DND-41 (cell line): ENCODE results near the gene HTR3B.

ENCODE experiments used
- ATAC-seq: fragments of 200-7000 bp; cut with Tn5 transposase; 3 replicates; pipeline ENCODE4 v1.9.1; 2021; ENCODE audit warnings: low read depth; ENCODE audit not compliant: insufficient read depth
- DNase-seq: peaks from one replicate; pipeline ENCODE4 v3.0.0-alpha.2; 2020
- H2AFZ ChIP-seq: 2 replicates; pipeline ENCODE4 v1.6.0; 2012; ENCODE audit warnings: low read depth, low read length
- H3K27ac ChIP-seq: 2 replicates; pipeline ENCODE4 v1.5.1; 2012; ENCODE audit warnings: low read length, inconsistent platforms
- H3K27me3 ChIP-seq: fragments of 200-600 bp; sonication (generic); 2 replicates; pipeline ENCODE4 v1.6.0; 2012; ENCODE audit warnings: low read length, mild to moderate bottlenecking, inconsistent platforms; ENCODE audit not compliant: insufficient read depth, poor library complexity
- H3K36me3 ChIP-seq: 2 replicates; pipeline ENCODE4 v1.5.1; 2012; ENCODE audit warnings: low read length, inconsistent platforms; ENCODE audit not compliant: insufficient read depth
- H3K4me1 ChIP-seq: 2 replicates; pipeline ENCODE4 v1.5.1; 2012; ENCODE audit warnings: mild to moderate bottlenecking, low read length; ENCODE audit not compliant: insufficient read depth
- H3K4me2 ChIP-seq: 2 replicates; pipeline ENCODE4 v1.6.0; 2012; ENCODE audit warnings: mild to moderate bottlenecking, moderate library complexity, low read length, inconsistent platforms; ENCODE audit not compliant: insufficient read depth
- H3K4me3 ChIP-seq, 2 experiments: fragments of 200-600 bp in 1 of 2; shearing (Covaris generic) in 1 of 2; 2 replicates each; pipeline ENCODE4 v1.5.1; 2012 to 2016; ENCODE audit warnings: inconsistent platforms in 2 of 2, low read length in 2 of 2, mild to moderate bottlenecking in 2 of 2, low read depth in 1 of 2, moderate library complexity in 1 of 2
- H3K79me2 ChIP-seq: 2 replicates; pipeline ENCODE4 v1.6.0; 2012; ENCODE audit warnings: low read length, inconsistent platforms; ENCODE audit not compliant: insufficient read depth
- H3K9ac ChIP-seq: 2 replicates; pipeline ENCODE4 v1.6.0; 2012; ENCODE audit warnings: low read depth, mild to moderate bottlenecking, inconsistent platforms, low read length, moderate library complexity
- H3K9me3 ChIP-seq: 2 replicates; pipeline ENCODE4 v1.5.1; 2012; ENCODE audit warnings: low read length, moderate library complexity, mild to moderate bottlenecking, inconsistent platforms; ENCODE audit not compliant: insufficient read depth, severe bottlenecking
- H4K20me1 ChIP-seq: 2 replicates; pipeline ENCODE4 v1.6.0; 2012; ENCODE audit warnings: low read length; ENCODE audit not compliant: insufficient read depth
- CTCF ChIP-seq: IDR thresholded peaks from 2 replicates; pipeline ENCODE4 v1.5.1; 2012; ENCODE audit warnings: borderline replicate concordance, low read length, moderate library complexity, mild to moderate bottlenecking; ENCODE audit not compliant: poor library complexity, severe bottlenecking; ENCODE audit errors: extremely low read depth
- EZH2 ChIP-seq: IDR thresholded peaks from 3 replicates; pipeline ENCODE4 v1.6.1; 2012; ENCODE audit warnings: borderline replicate concordance, low read depth, mild to moderate bottlenecking, moderate library complexity, low read length, inconsistent platforms; ENCODE audit not compliant: severe bottlenecking

The HTR3B gene

GRCh38 chr11:113986351-113987140, 82.0 kb downstream of the HTR3B start:
- Histone ChIP-seq H3K9ac (no peak overlapping the region), H3K4me2 (no peak overlapping the region), H3K4me1 (no peaks in the 10 kb centered on the region), H4K20me1 (no peaks in the 10 kb centered on the region; the same call in 1 of the 2 replicates), H3K36me3 (no peaks in the 10 kb centered on the region), H3K4me3 (no peak overlapping the region), H2AFZ (no peak overlapping the region), H3K27ac (no peak overlapping the region), H3K27me3 (no peaks in the 10 kb centered on the region), H3K79me2 (no peaks in the 10 kb centered on the region), H3K9me3 (no peaks in the 10 kb centered on the region)
- TF ChIP-seq EZH2 (no peak), CTCF (no peak)
- ATAC-seq (no peak), DNase-seq (no peak)

GRCh38 chr11:113989381-113989780, 84.8 kb downstream of the HTR3B start:
- ATAC-seq (no peak), DNase-seq (no peak)
- Histone ChIP-seq H3K9me3 (no peaks in the 10 kb centered on the region), H2AFZ (no peak overlapping the region), H3K36me3 (no peaks in the 10 kb centered on the region), H3K4me1 (no peaks in the 10 kb centered on the region), H3K9ac (no peak overlapping the region), H3K79me2 (no peaks in the 10 kb centered on the region), H3K4me3 (no peak overlapping the region), H3K4me2 (no peak overlapping the region), H4K20me1 (peaks cover 4% of the 10 kb centered on the region), H3K27ac (no peak overlapping the region), H3K27me3 (no peaks in the 10 kb centered on the region)
- TF ChIP-seq EZH2, result no peak
- no peak for TF ChIP-seq CTCF

GRCh38 chr11:113989916-113990315, 85.3 kb downstream of the HTR3B start:
- H3K27me3 ChIP-seq, result no peaks in the 10 kb centered on the region
- no peak for ATAC-seq
- DNase-seq, result no peak

More at GRCh38 chr11:113989916-113990315, 85.3 kb downstream of the HTR3B start:
- no peak overlapping the region for H3K4me3 ChIP-seq
- H3K4me2 ChIP-seq, result no peak overlapping the region
- no peak overlapping the region for H2AFZ ChIP-seq
- no peaks in the 10 kb centered on the region for H3K36me3 ChIP-seq
- no peak overlapping the region for H3K9ac ChIP-seq
- no peaks in the 10 kb centered on the region for H3K4me1 ChIP-seq
- H3K79me2 ChIP-seq, result no peaks in the 10 kb centered on the region
- H3K9me3 ChIP-seq, result no peaks in the 10 kb centered on the region
- no peak overlapping the region for H3K27ac ChIP-seq
- H4K20me1 ChIP-seq, result peaks cover 9% of the 10 kb centered on the region
- TF ChIP-seq EZH2 (no peak), CTCF (no peak)
